Measurements from ENCODE around the gene SOHLH2.

SOHLH2 gene

GRCh38 chr13:36154567-36155291, 59.6 kb downstream of the SOHLH2 start:
- Histone ChIP-seq H2AFZ (ENCODE audit: low read length) (no peak overlapping the region), H3K36me3 (ENCODE audit: insufficient read depth, low read length) (no peaks in the 10 kb centered on the region), H3F3A (ENCODE audit: low read depth) (no peaks in the 10 kb centered on the region), H3K4me3 (ENCODE audit: low read length, poor library complexity, severe bottlenecking) (no peak overlapping the region), H3K27me3 (ENCODE audit: insufficient read depth, low read length, poor library complexity, severe bottlenecking) (no peaks in the 10 kb centered on the region), H3K9ac (ENCODE audit: low read depth, low read length, poor library complexity, severe bottlenecking) (no peak overlapping the region), H3K9me3 (ENCODE audit: insufficient read depth, low read depth, low read length) (no peaks in the 10 kb centered on the region), H4K20me1 (ENCODE audit: insufficient read depth, low read length, poor library complexity, severe bottlenecking) (no peaks in the 10 kb centered on the region), H3K79me2 (ENCODE audit: insufficient read depth, low read length) (no peaks in the 10 kb centered on the region), H3K9me2 (replicated peaks; ENCODE audit: low read depth, low read length) (no peaks in the 10 kb centered on the region), H3K4me2 (ENCODE audit: low read depth, low read length, poor library complexity, severe bottlenecking) (no peak overlapping the region), H3K4me1 (ENCODE audit: insufficient read depth, low read length, poor library complexity, severe bottlenecking) (no peaks in the 10 kb centered on the region)
- TF ChIP-seq CTCF (conservative IDR thresholded peaks at IDR 0.05; ENCODE audit: low read length) (no peak), EZH2phosphoT487 (IDR thresholded peaks at IDR 0.05; ENCODE audit: borderline replicate concordance) (no peak)

GRCh38 chr13:36151591-36151990, 62.8 kb downstream of the SOHLH2 start:
- TF ChIP-seq EZH2phosphoT487 (IDR thresholded peaks at IDR 0.05; ENCODE audit: borderline replicate concordance) = no peak
- no peak for TF ChIP-seq CTCF (conservative IDR thresholded peaks at IDR 0.05; ENCODE audit: low read length)
- Histone ChIP-seq H3K36me3 (ENCODE audit: insufficient read depth, low read length) (no peaks in the 10 kb centered on the region), H3F3A (ENCODE audit: low read depth) (no peaks in the 10 kb centered on the region), H3K9me2 (replicated peaks; ENCODE audit: low read depth, low read length) (no peaks in the 10 kb centered on the region), H3K4me1 (ENCODE audit: insufficient read depth, low read length, poor library complexity, severe bottlenecking) (no peaks in the 10 kb centered on the region), H4K20me1 (ENCODE audit: insufficient read depth, low read length, poor library complexity, severe bottlenecking) (no peaks in the 10 kb centered on the region), H3K79me2 (ENCODE audit: insufficient read depth, low read length) (no peaks in the 10 kb centered on the region), H2AFZ (ENCODE audit: low read length) (no peak overlapping the region), H3K9me3 (ENCODE audit: insufficient read depth, low read depth, low read length) (no peaks in the 10 kb centered on the region), H3K27me3 (ENCODE audit: insufficient read depth, low read length, poor library complexity, severe bottlenecking) (no peaks in the 10 kb centered on the region), H3K4me3 (ENCODE audit: low read length, poor library complexity, severe bottlenecking) (no peak overlapping the region), H3K4me2 (ENCODE audit: low read depth, low read length, poor library complexity, severe bottlenecking) (no peak overlapping the region), H3K9ac (ENCODE audit: low read depth, low read length, poor library complexity, severe bottlenecking) (no peak overlapping the region)

DNA sequence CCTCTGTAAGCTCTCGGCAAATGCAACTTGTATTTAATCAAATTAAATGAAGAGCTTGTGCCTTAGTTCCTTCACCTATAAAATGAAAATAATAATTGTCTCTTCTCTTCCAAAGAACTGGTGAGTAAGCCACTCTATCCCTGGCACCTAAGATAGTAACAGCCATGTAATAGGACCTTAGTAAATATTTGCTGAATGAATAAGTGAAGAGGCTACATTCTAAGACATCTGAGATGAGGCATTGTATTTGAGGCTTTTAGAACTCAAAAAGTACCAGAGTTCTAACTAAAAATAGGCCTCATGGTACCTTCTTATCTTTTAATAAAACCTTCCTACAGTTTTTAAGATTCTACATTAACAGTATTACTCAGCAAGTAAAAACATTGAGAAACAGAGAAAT, 65.9 kb downstream of the SOHLH2 start:
- Histone ChIP-seq H3K4me2 (ENCODE audit: low read depth, low read length, poor library complexity, severe bottlenecking) (no peak overlapping the region), H3K4me3 (ENCODE audit: low read length, poor library complexity, severe bottlenecking) (no peak overlapping the region), H3K9me2 (replicated peaks; ENCODE audit: low read depth, low read length) (no peaks in the 10 kb centered on the region), H2AFZ (ENCODE audit: low read length) (no peak overlapping the region), H3K4me1 (ENCODE audit: insufficient read depth, low read length, poor library complexity, severe bottlenecking) (no peaks in the 10 kb centered on the region), H3K36me3 (ENCODE audit: insufficient read depth, low read length) (no peaks in the 10 kb centered on the region), H3K9ac (ENCODE audit: low read depth, low read length, poor library complexity, severe bottlenecking) (no peak overlapping the region), H3K27me3 (ENCODE audit: insufficient read depth, low read length, poor library complexity, severe bottlenecking) (no peaks in the 10 kb centered on the region), H3F3A (ENCODE audit: low read depth) (no peaks in the 10 kb centered on the region), H3K79me2 (ENCODE audit: insufficient read depth, low read length) (no peaks in the 10 kb centered on the region), H3K9me3 (ENCODE audit: insufficient read depth, low read depth, low read length) (no peaks in the 10 kb centered on the region), H4K20me1 (ENCODE audit: insufficient read depth, low read length, poor library complexity, severe bottlenecking) (no peaks in the 10 kb centered on the region)
- TF ChIP-seq EZH2phosphoT487 (IDR thresholded peaks at IDR 0.05; ENCODE audit: borderline replicate concordance) = no peak
- no peak for TF ChIP-seq CTCF (conservative IDR thresholded peaks at IDR 0.05; ENCODE audit: low read length)
